Endometrium (tissue), 2 donors: ENCODE data around the gene CCDC148.
"Not testable (repeated sequence)": the region's sequence is repeated elsewhere in the genome, so short reads cannot be mapped to it uniquely, and the experiment has no call there.

Experiments used
- FAIRE-seq: peaks from 2 replicates; lab custom pipeline; 2012; peaks lifted over from hg19 to GRCh38; lab: Jason Lieb, UNC
- donor health status: control.
- donor health status: control.

The CCDC148 gene

GRCh38 chr2:158481116-158481515 lies 24.6 kb upstream of the CCDC148 start:
- no peak for FAIRE-seq

GRCh38 chr2:158478816-158479215 lies 22.3 kb upstream of the CCDC148 start:
- FAIRE-seq = no peak

GRCh38 chr2:158478237-158478636 lies 21.7 kb upstream of the CCDC148 start:
- FAIRE-seq = no peak

- no peak for FAIRE-seq
Observed at GRCh38 chr2:158477202-158477601, 20.6 kb upstream of the CCDC148 start.

- not testable (repeated sequence) for FAIRE-seq
Observed at GRCh38 chr2:158474526-158475011, 18.0 kb upstream of the CCDC148 start.

GRCh38 chr2:158473719-158474392 lies 17.3 kb upstream of the CCDC148 start:
- FAIRE-seq = no peak

- not testable (repeated sequence) for FAIRE-seq
Observed at GRCh38 chr2:158473300-158473699, 16.7 kb upstream of the CCDC148 start.

GRCh38 chr2:158472829-158473228 lies 16.3 kb upstream of the CCDC148 start:
- FAIRE-seq = not testable (repeated sequence)

- FAIRE-seq = no peak
Observed at GRCh38 chr2:158467248-158467647, 10.7 kb upstream of the CCDC148 start.

- no peak for FAIRE-seq
Observed at GRCh38 chr2:158464426-158465281, 8.1 kb upstream of the CCDC148 start.

GRCh38 chr2:158463496-158464095 lies 7.0 kb upstream of the CCDC148 start:
- no peak for FAIRE-seq

- no peak for FAIRE-seq
Observed at GRCh38 chr2:158460632-158461297, 4.2 kb upstream of the CCDC148 start.

GRCh38 chr2:158459161-158460003 lies 2.8 kb upstream of the CCDC148 start:
- FAIRE-seq = peak; percentile 43

- no peak for FAIRE-seq
Observed at GRCh38 chr2:158458617-158458920, 2.0 kb upstream of the CCDC148 start.

- no peak for FAIRE-seq
Observed at GRCh38 chr2:158457826-158458616, 1.5 kb upstream of the CCDC148 start.

GRCh38 chr2:158457092-158457825 lies 706 bp upstream of the CCDC148 start:
- FAIRE-seq = no peak

GRCh38 chr2:158443606-158444005 lies 12.9 kb downstream of the CCDC148 start:
- FAIRE-seq = no peak

- FAIRE-seq = not testable (repeated sequence)
Observed at GRCh38 chr2:158439062-158439461, 17.5 kb downstream of the CCDC148 start.

GRCh38 chr2:158433716-158434115 lies 22.8 kb downstream of the CCDC148 start:
- FAIRE-seq = not testable (repeated sequence)

- FAIRE-seq = no peak
Observed at GRCh38 chr2:158432117-158432516, 24.4 kb downstream of the CCDC148 start.
